IMR-90 (cell line): ENCODE measurements around the gene NSUN6. TPM values are rescaled to one million over a fixed set of nuclear protein-coding genes. Genes with fewer than 3 reads are reported as not detected.

Source experiments
- ATAC-seq: fragments of 200-7000 bp; cut with Tn5 transposase; 2 replicates; pipeline ENCODE4 v1.9.1; 2020; ENCODE audit warnings: low read depth, mild to moderate bottlenecking, moderate library complexity
- BruUV-seq: library from RNA; stranded (reverse); fragments of 400-500 nt; replicated peaks from 2 replicates; lab custom pipeline; 2021; lab: Mats Ljungman, UMichigan
- CTCF ChIA-PET: fragments of 300-600 bp; formaldehyde crosslinking; extraction: SDS; loops from one replicate; lab custom pipeline; 2021; ENCODE audit warnings: antibody characterized with exemption; lab: Yijun Ruan, JAX
- POLR2A ChIA-PET: fragments of 300-600 bp; sonication (Branson Sonifier 250); formaldehyde crosslinking; loops from one replicate; lab custom pipeline; 2022; ENCODE audit warnings: antibody characterized with exemption; ENCODE audit not compliant: unreplicated experiment; lab: Charles Lee
- DNase-seq: peaks from one replicate; pipeline ENCODE4 v3.0.0; 2013
- H2AFZ ChIP-seq: replicated peaks from 2 replicates; pipeline ENCODE3; 2013; ENCODE audit warnings: low read length, mild to moderate bottlenecking; ENCODE audit not compliant: poor library complexity
- H2AK5ac ChIP-seq: 2 replicates; pipeline ENCODE4 v1.6.1; 2013; ENCODE audit warnings: low read depth, low read length, inconsistent platforms
- H2AK9ac ChIP-seq: replicated peaks from 2 replicates; pipeline ENCODE3; 2013; ENCODE audit warnings: mild to moderate bottlenecking, low read depth, low read length, moderate library complexity; ENCODE audit not compliant: poor library complexity
- H2BK120ac ChIP-seq: 2 replicates; pipeline ENCODE4 v1.6.1; 2013; ENCODE audit warnings: low read depth, low read length, inconsistent platforms
- H2BK15ac ChIP-seq: 3 replicates; pipeline ENCODE4 v1.6.1; 2013; ENCODE audit warnings: low read depth, low read length, inconsistent platforms
- H2BK20ac ChIP-seq: 2 replicates; pipeline ENCODE4 v1.6.1; 2013; ENCODE audit warnings: low read depth, mild to moderate bottlenecking, inconsistent platforms, low read length, moderate library complexity
- H2BK5ac ChIP-seq: 2 replicates; pipeline ENCODE4 v1.6.1; 2013; ENCODE audit warnings: mild to moderate bottlenecking, low read depth, low read length, inconsistent platforms; ENCODE audit not compliant: poor library complexity, severe bottlenecking
- H3K14ac ChIP-seq: replicated peaks from 2 replicates; pipeline ENCODE4 v1.6.1; 2013; ENCODE audit warnings: low read depth, low read length, inconsistent platforms
- H3K18ac ChIP-seq: 2 replicates; pipeline ENCODE4 v1.6.1; 2013; ENCODE audit warnings: low read depth, low read length, control low read depth
- H3K23ac ChIP-seq: 2 replicates; pipeline ENCODE4 v1.6.1; 2013; ENCODE audit warnings: low read depth, low read length, inconsistent platforms
- H3K27ac ChIP-seq: 2 replicates; pipeline ENCODE4 v1.5.1; 2013; ENCODE audit warnings: mild to moderate bottlenecking, control low read depth, low read length; ENCODE audit not compliant: insufficient read depth
- H3K27me3 ChIP-seq: 2 replicates; pipeline ENCODE4 v1.6.1; 2013; ENCODE audit warnings: low read length; ENCODE audit not compliant: control insufficient read depth, insufficient read depth
- H3K36me3 ChIP-seq: 2 replicates; pipeline ENCODE4 v1.6.1; 2013; ENCODE audit warnings: low read length, mixed read lengths; ENCODE audit not compliant: control insufficient read depth, insufficient read depth
- H3K4ac ChIP-seq: 2 replicates; pipeline ENCODE4 v1.6.1; 2013; ENCODE audit warnings: low read depth, low read length, inconsistent platforms
- H3K4me1 ChIP-seq: 2 replicates; pipeline ENCODE4 v1.6.1; 2013; ENCODE audit warnings: low read length, mixed read lengths; ENCODE audit not compliant: control insufficient read depth, insufficient read depth
- H3K4me2 ChIP-seq: 2 replicates; pipeline ENCODE4 v1.6.1; 2013; ENCODE audit warnings: low read depth, mild to moderate bottlenecking, control low read depth, low read length, moderate library complexity
- H3K4me3 ChIP-seq: 2 replicates; pipeline ENCODE4 v1.5.1; 2013; ENCODE audit warnings: low read depth, mild to moderate bottlenecking, control low read depth, low read length, moderate library complexity; ENCODE audit not compliant: insufficient read depth
- H3K56ac ChIP-seq: 2 replicates; pipeline ENCODE4 v1.6.1; 2013; ENCODE audit warnings: low read length, inconsistent platforms; ENCODE audit not compliant: insufficient read depth; ENCODE audit errors: extremely low read depth
- H3K79me1 ChIP-seq, 2 experiments: 2 replicates each; pipeline ENCODE4 v1.6.1; 2013; ENCODE audit warnings: low read length in 2 of 2, inconsistent platforms in 1 of 2, low read depth in 1 of 2
- H3K9ac ChIP-seq: 2 replicates; pipeline ENCODE4 v1.6.1; 2013; ENCODE audit warnings: low read depth, low read length, control low read depth
- H3K9me1 ChIP-seq: 2 replicates; pipeline ENCODE4 v1.6.1; 2013; ENCODE audit warnings: low read length, inconsistent platforms; ENCODE audit not compliant: insufficient read depth
- H3K9me3 ChIP-seq: 2 replicates; pipeline ENCODE4 v1.6.1; 2013; ENCODE audit warnings: low read length; ENCODE audit not compliant: control insufficient read depth, insufficient read depth
- H4K20me1 ChIP-seq: 2 replicates; pipeline ENCODE4 v1.6.1; 2013; ENCODE audit warnings: low read length, inconsistent platforms; ENCODE audit not compliant: insufficient read depth
- H4K5ac ChIP-seq: 2 replicates; pipeline ENCODE4 v1.6.1; 2013; ENCODE audit warnings: mild to moderate bottlenecking, low read depth, low read length, control low read depth
- H4K8ac ChIP-seq, 2 experiments: 2 replicates each; pipeline ENCODE4 v1.6.1; 2013; ENCODE audit warnings: low read depth in 2 of 2, low read length in 2 of 2, control low read depth in 1 of 2, inconsistent platforms in 1 of 2
- H4K91ac ChIP-seq: 2 replicates; pipeline ENCODE4 v1.6.1; 2013; ENCODE audit warnings: low read depth, low read length, inconsistent platforms; ENCODE audit not compliant: insufficient read depth
- BHLHE40 ChIP-seq: fragments of 150-350 bp; IDR thresholded peaks from 2 replicates; pipeline ENCODE4 v1.6.1; 2016; ENCODE audit warnings: mild to moderate bottlenecking, low read depth, low read length
- CEBPB ChIP-seq: IDR thresholded peaks from 2 replicates; pipeline ENCODE4 v1.6.1; 2012; ENCODE audit warnings: low read depth, low read length, improper control_type of control experiment
- CHD1 ChIP-seq: IDR thresholded peaks from 2 replicates; pipeline ENCODE4 v1.6.1; 2012; ENCODE audit warnings: low read depth, low read length, improper control_type of control experiment
- FOS ChIP-seq: fragments of 150-350 bp; IDR thresholded peaks from 2 replicates; pipeline ENCODE4 v1.6.1; 2016; ENCODE audit warnings: low read depth, low read length
- MAFK ChIP-seq: IDR thresholded peaks from 2 replicates; pipeline ENCODE4 v1.6.1; 2012; ENCODE audit warnings: low read depth, low read length, improper control_type of control experiment
- MAZ ChIP-seq: IDR thresholded peaks from 2 replicates; pipeline ENCODE4 v1.6.1; 2012; ENCODE audit warnings: low read depth, mild to moderate bottlenecking, low read length, improper control_type of control experiment, moderate library complexity, borderline replicate concordance
- MXI1 ChIP-seq: IDR thresholded peaks from 2 replicates; pipeline ENCODE4 v1.6.1; 2012; ENCODE audit warnings: low read depth, mild to moderate bottlenecking, low read length, moderate library complexity, borderline replicate concordance
- NFE2L2 ChIP-seq: fragments of 150-350 bp; IDR thresholded peaks from 2 replicates; pipeline ENCODE4 v1.6.1; 2016; ENCODE audit warnings: low read depth, mild to moderate bottlenecking, low read length
- POLR2A ChIP-seq: IDR thresholded peaks from 2 replicates; pipeline ENCODE4 v1.6.1; 2012; ENCODE audit warnings: mild to moderate bottlenecking, low read depth, low read length
- RAD21 ChIP-seq: IDR thresholded peaks from 2 replicates; pipeline ENCODE4 v1.6.1; 2012; ENCODE audit warnings: low read length, improper control_type of control experiment
- RCOR1 ChIP-seq: IDR thresholded peaks from 2 replicates; pipeline ENCODE4 v1.6.1; 2012; ENCODE audit warnings: mild to moderate bottlenecking, low read length, improper control_type of control experiment; ENCODE audit not compliant: insufficient replicate concordance
- RFX5 ChIP-seq: IDR thresholded peaks from 2 replicates; pipeline ENCODE4 v1.8.0; 2012; ENCODE audit warnings: low read depth, mild to moderate bottlenecking, low read length, moderate library complexity
- SMC3 ChIP-seq: fragments of 150-350 bp; IDR thresholded peaks from 2 replicates; pipeline ENCODE4 v1.6.1; 2016; ENCODE audit warnings: low read depth, mild to moderate bottlenecking, antibody characterized with exemption, low read length, moderate library complexity
- WGBS, 2 experiments: methylation state at CpG; one replicate each; pipeline versions ENCODE4 v1.1.5 to v1.1.7; 2013; ENCODE audit warnings: missing lambda C conversion rate in 2 of 2; ENCODE audit not compliant: insufficient read length in 1 of 2; ENCODE audit errors: extremely low coverage in 2 of 2; 5-methylcytosine and 5-hydroxymethylcytosine counted together
- dilution Hi-C: fragments of 300-500 bp; cut with HindIII; formaldehyde crosslinking; loops from one replicate; pipeline ENCODE4 v1.14.3; 2018; ENCODE audit warnings: low sequenced_read_pairs; ENCODE audit not compliant: unreplicated experiment
- in situ Hi-C: fragments of 300-500 bp; cut with MboI; formaldehyde crosslinking; loops from 3 replicates; pipeline ENCODE4 v1.14.3; 2019; ENCODE audit warnings: low sequenced_read_pairs, inconsistent platforms, mixed read lengths
- intact Hi-C: fragments of 100-400 bp; cut with micrococcal nuclease; formaldehyde crosslinking; loops from 2 replicates; pipeline ENCODE4 v1.10.0; 2022
- polyA plus RNA-seq, 3 experiments: library from polyadenylated mRNA; depleted of rRNA; stranded (reverse); fragments of >200 nt; gene quantifications; 2 replicates each; pipeline ENCODE4 v1.2.3, GENCODE V29; 2012; ENCODE audit warnings: low replicate concordance in 1 of 3
- total RNA-seq: library from RNA; depleted of rRNA; stranded (reverse); fragments of >200 nt; gene quantifications from 2 replicates; pipeline ENCODE4 v1.2.3, GENCODE V29; 2012
- TF ChIP-seq, protein P1 (sequence below): fragments of 150-350 bp; IDR thresholded peaks from 2 replicates; pipeline ENCODE4 v1.6.1; 2016; ENCODE audit warnings: low read depth, mild to moderate bottlenecking, low read length, moderate library complexity, borderline replicate concordance
- TF ChIP-seq, protein P2 (sequence below): conservative IDR thresholded peaks from 2 replicates; pipeline ENCODE4 v1.5.1; 2012; ENCODE audit warnings: mild to moderate bottlenecking, low read depth, low read length, improper control_type of control experiment
- TF ChIP-seq, protein P3 (sequence below): fragments of 150-350 bp; IDR thresholded peaks from 2 replicates; pipeline ENCODE4 v1.6.1; 2017; ENCODE audit warnings: mild to moderate bottlenecking, antibody characterized with exemption, low read length, low read depth

NSUN6 gene
- total and polyA plus RNA-seq, 2 of the 4 experiments (the other 2 are of a cell fraction) = 4.6 to 11.5 TPM

DNA sequence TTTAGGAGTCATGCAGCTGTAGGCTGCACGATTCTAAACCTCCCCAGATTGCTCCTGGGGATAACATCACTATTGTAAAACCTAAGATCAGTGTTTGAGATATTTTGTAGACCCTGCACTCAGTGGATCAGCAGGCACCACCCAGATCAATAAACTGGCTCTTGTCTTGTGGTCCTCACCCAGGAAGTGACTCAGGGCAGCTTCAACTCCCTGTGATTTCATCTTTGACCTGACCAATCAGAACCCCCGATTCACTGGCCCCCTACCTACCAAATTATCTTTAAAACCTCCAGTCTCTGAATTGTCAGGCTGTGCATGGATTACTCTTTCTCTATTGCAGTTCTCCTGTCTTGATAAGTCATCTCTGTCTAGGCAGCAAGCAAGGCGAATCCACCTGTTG lies 33.6 kb upstream of the NSUN6 start:
- H4K91ac ChIP-seq = no peak overlapping the region
- H3K9me3 ChIP-seq = no peaks in the 10 kb centered on the region
- ChIA-PET CTCF (no interaction called here), POLR2A (no interaction called here)
- no peak for TF ChIP-seq MAFK
- TF ChIP-seq, protein P1, sequence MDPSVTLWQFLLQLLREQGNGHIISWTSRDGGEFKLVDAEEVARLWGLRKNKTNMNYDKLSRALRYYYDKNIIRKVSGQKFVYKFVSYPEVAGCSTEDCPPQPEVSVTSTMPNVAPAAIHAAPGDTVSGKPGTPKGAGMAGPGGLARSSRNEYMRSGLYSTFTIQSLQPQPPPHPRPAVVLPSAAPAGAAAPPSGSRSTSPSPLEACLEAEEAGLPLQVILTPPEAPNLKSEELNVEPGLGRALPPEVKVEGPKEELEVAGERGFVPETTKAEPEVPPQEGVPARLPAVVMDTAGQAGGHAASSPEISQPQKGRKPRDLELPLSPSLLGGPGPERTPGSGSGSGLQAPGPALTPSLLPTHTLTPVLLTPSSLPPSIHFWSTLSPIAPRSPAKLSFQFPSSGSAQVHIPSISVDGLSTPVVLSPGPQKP = no peak
- no peak for TF ChIP-seq CHD1
- TF ChIP-seq, protein P2, sequence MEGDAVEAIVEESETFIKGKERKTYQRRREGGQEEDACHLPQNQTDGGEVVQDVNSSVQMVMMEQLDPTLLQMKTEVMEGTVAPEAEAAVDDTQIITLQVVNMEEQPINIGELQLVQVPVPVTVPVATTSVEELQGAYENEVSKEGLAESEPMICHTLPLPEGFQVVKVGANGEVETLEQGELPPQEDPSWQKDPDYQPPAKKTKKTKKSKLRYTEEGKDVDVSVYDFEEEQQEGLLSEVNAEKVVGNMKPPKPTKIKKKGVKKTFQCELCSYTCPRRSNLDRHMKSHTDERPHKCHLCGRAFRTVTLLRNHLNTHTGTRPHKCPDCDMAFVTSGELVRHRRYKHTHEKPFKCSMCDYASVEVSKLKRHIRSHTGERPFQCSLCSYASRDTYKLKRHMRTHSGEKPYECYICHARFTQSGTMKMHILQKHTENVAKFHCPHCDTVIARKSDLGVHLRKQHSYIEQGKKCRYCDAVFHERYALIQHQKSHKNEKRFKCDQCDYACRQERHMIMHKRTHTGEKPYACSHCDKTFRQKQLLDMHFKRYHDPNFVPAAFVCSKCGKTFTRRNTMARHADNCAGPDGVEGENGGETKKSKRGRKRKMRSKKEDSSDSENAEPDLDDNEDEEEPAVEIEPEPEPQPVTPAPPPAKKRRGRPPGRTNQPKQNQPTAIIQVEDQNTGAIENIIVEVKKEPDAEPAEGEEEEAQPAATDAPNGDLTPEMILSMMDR = no peak
- no peak for TF ChIP-seq MAZ
- TF ChIP-seq FOS = no peak
- TF ChIP-seq, protein P3, sequence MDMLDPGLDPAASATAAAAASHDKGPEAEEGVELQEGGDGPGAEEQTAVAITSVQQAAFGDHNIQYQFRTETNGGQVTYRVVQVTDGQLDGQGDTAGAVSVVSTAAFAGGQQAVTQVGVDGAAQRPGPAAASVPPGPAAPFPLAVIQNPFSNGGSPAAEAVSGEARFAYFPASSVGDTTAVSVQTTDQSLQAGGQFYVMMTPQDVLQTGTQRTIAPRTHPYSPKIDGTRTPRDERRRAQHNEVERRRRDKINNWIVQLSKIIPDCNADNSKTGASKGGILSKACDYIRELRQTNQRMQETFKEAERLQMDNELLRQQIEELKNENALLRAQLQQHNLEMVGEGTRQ = no peak
- TF ChIP-seq MXI1 = no peak
- no peak for TF ChIP-seq NFE2L2
- no peak for TF ChIP-seq CEBPB
- no peak for TF ChIP-seq BHLHE40
- TF ChIP-seq RFX5 = no peak
- TF ChIP-seq RCOR1 = no peak
- TF ChIP-seq RAD21 = no peak
- TF ChIP-seq POLR2A = no peak; the same call in 1 of the 2 replicates
- TF ChIP-seq SMC3 = no peak
- H2AFZ ChIP-seq = no peak overlapping the region
- no peaks in the 10 kb centered on the region for H3K9me1 ChIP-seq
- no peaks in the 10 kb centered on the region for H4K20me1 ChIP-seq
- H2BK5ac ChIP-seq = no peak overlapping the region
- no peak overlapping the region for H3K18ac ChIP-seq
- no peak overlapping the region for H3K9ac ChIP-seq
- H3K27me3 ChIP-seq = no peaks in the 10 kb centered on the region
- no peak overlapping the region for H2BK120ac ChIP-seq
- H2AK9ac ChIP-seq = no peak overlapping the region
- DNase-seq (no peak), ATAC-seq (no peak)
- no peak overlapping the region for H3K4me3 ChIP-seq
- H3K14ac ChIP-seq = no peak overlapping the region
- no peak overlapping the region for H2AK5ac ChIP-seq
- H3K36me3 ChIP-seq = peaks cover 5% of the 10 kb centered on the region
- H2BK15ac ChIP-seq = no peak overlapping the region
- BruUV-seq = no TSS peak
- peak overlapping the region; percentile 36; the same call in 1 of the 2 replicates for H2BK20ac ChIP-seq
- H3K23ac ChIP-seq = no peak overlapping the region
- dilution Hi-C loops (no loop called here), intact Hi-C loops (no loop called here), in situ Hi-C loops (loop anchor here (10.0 to 25.0 kb wide), 2 partner anchors 950 to 1102 kb away; no protein-coding TSS in a partner anchor)
- no peak overlapping the region for H3K4me2 ChIP-seq
- peaks cover 14% of the 10 kb centered on the region for H3K4me1 ChIP-seq
- no peak overlapping the region for H4K5ac ChIP-seq
- no CpG with 5 or more reads among the region's 3 CpGs for WGBS, 2 experiments
- H4K8ac ChIP-seq = no peak overlapping the region
- no peaks in the 10 kb centered on the region for H3K79me1 ChIP-seq
- H3K27ac ChIP-seq = no peak overlapping the region
- H3K56ac ChIP-seq = no peak overlapping the region
- no peak overlapping the region for H3K4ac ChIP-seq
